K562 (cell line): ENCODE data around the gene SMARCA4. TPM values are rescaled to one million over a fixed set of nuclear protein-coding genes. Genes with fewer than 3 reads are reported as not detected.

Source experiments
- CREBBP ChIP-seq: IDR thresholded peaks from one replicate; pipeline ENCODE4 v1.6.1; 2012; ENCODE audit warnings: low read depth, mild to moderate bottlenecking, control low read depth, inconsistent platforms, low read length
- ID3 ChIP-seq, 2 experiments: fragments of 250-450 bp in 1 of 2; fragments of 450-650 bp in 1 of 2; sonication (Bioruptor Pico) in 1 of 2; IDR thresholded peaks; 2 replicates each; pipeline versions ENCODE4 v1.6.1 to v1.8.0; 2016 to 2021; ENCODE audit warnings: mild to moderate bottlenecking in 2 of 2, moderate library complexity in 2 of 2, missing compliant biosample characterization in 1 of 2, missing genetic modification characterization in 1 of 2
- IRF9 ChIP-seq: fragments of 450-650 bp; IDR thresholded peaks from 2 replicates; pipeline ENCODE4 v1.6.1; 2016; ENCODE audit warnings: missing biosample characterization, missing genetic modification characterization
- MGA ChIP-seq: fragments of 450-650 bp; IDR thresholded peaks from 2 replicates; pipeline ENCODE4 v1.6.1; 2016; ENCODE audit warnings: mild to moderate bottlenecking, moderate library complexity
- MYC ChIP-seq, 2 experiments: fragments of 250-450 bp in 1 of 2; sonication (Bioruptor Pico) in 1 of 2; IDR thresholded peaks; 2 replicates each; pipeline versions ENCODE4 v1.5.1 to v1.6.1; 2012 to 2021; ENCODE audit warnings: low read depth in 2 of 2, borderline replicate concordance in 1 of 2, improper control_type of control experiment in 1 of 2, low read length in 1 of 2, mild to moderate bottlenecking in 1 of 2, moderate library complexity in 1 of 2
- NCOA4 ChIP-seq: fragments of 450-650 bp; IDR thresholded peaks from 2 replicates; pipeline ENCODE4 v1.6.1; 2018; ENCODE audit warnings: mild to moderate bottlenecking; ENCODE audit not compliant: partially characterized antibody
- POLR2AphosphoS5 ChIP-seq: IDR thresholded peaks from 2 replicates; pipeline ENCODE4 v1.6.1; 2011; ENCODE audit warnings: mild to moderate bottlenecking, low read depth, low read length, moderate library complexity; ENCODE audit not compliant: control insufficient read depth, insufficient read depth
- SMAD1 ChIP-seq: fragments of 150-350 bp; IDR thresholded peaks from 2 replicates; pipeline ENCODE4 v1.6.1; 2014; ENCODE audit warnings: low read length, low read depth; ENCODE audit not compliant: partially characterized antibody
- SMARCE1 ChIP-seq: fragments of 450-650 bp; IDR thresholded peaks from 2 replicates; pipeline ENCODE4 v1.7.1; 2016; ENCODE audit warnings: mild to moderate bottlenecking
- ZBTB17 ChIP-seq: fragments of 450-650 bp; formaldehyde crosslinking; IDR thresholded peaks from 2 replicates; pipeline ENCODE4 v1.4.0; 2020; ENCODE audit warnings: mild to moderate bottlenecking
- polyA plus RNA-seq, 8 experiments: library from polyadenylated mRNA; depleted of rRNA in 4 of 8; stranded (reverse) in 5 of 8; unstranded in 3 of 8; fragments of >200 nt; fragmentation: Nextera tagmentation in 2 of 8; fragmentation: Illumina TruSeq in 1 of 8; extraction: Ambion mirVana in 2 of 8; extraction: Trizol in 1 of 8; gene quantifications; 2 replicates each; pipeline versions ENCODE4 v1.2.1 to v1.2.3, GENCODE V29; 2011 to 2014; ENCODE audit warnings: inconsistent platforms in 1 of 8, missing spikeins in 1 of 8
- total RNA-seq, 7 experiments: library from RNA; depleted of rRNA in 6 of 7; stranded (reverse); fragments of >200 nt in 6 of 7; fragmentation: Illumina TruSeq in 2 of 7; extraction: Trizol in 2 of 7; gene quantifications; 2 replicates each; pipeline versions ENCODE4 v1.2.1 to v1.2.3, GENCODE V29; 2011 to 2021; ENCODE audit warnings: low replicate concordance in 1 of 7
- TF ChIP-seq, protein P1 (sequence below): fragments of 450-650 bp; IDR thresholded peaks from 2 replicates; pipeline ENCODE4 v1.6.1; 2016; ENCODE audit warnings: borderline replicate concordance

SMARCA4 gene
- total and polyA plus RNA-seq, 9 of the 15 experiments (the other 6 are each of a cell fraction or from before 2014, with no cell fraction given): 19.3 to 207 (median 52.1) TPM

DNA sequence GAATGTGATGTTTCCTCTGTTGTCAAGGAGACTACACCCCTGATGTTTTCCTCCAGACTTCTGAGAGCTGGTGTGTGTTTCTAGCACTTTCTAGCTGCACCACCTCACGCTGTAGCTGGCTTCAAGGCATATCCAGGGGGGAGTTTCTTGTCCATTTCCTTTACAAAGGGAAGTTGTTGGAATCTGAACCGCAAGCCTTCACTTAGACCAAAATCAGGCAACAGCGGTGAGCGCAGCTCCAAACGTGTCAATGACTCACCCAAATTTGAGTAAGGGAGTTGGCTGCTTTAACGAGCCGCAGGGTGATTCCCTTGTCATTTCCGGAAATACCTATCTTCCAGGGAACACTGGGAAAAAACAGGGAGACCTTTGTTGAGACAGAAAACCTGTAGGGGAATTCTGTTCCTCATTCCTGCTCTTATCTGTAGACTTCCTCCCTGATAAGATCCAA lies 130.9 kb downstream of the SMARCA4 start (continued):
- TF ChIP-seq MGA (no peak), ID3 (CRISPR knock-in tag; IDR thresholded peaks at IDR 0.05) (no peak), ID3 (tag; IDR thresholded peaks at IDR 0.05) (0 out of 2 replicates have a peak, but pooled peaks have one; percentile 22), POLR2AphosphoS5 (0 out of 2 replicates have a peak, but pooled peaks have one; percentile 13), NCOA4 (no peak), ZBTB17 (CRISPR knock-in tag) (no peak), MYC (IDR thresholded peaks at IDR 0.05; ENCODE audit: low read depth, low read length) (no peak; the same call in 1 of the 2 replicates), MYC (CRISPR knock-in tag; IDR thresholded peaks at IDR 0.05; ENCODE audit: borderline replicate concordance, low read depth) (no peak), CREBBP (no peak), SMAD1 (peak; percentile 66), SMARCE1 (peak; percentile 66; the same call in 1 of the 2 replicates), IRF9 (tag) (no peak)
- TF ChIP-seq, protein P1, sequence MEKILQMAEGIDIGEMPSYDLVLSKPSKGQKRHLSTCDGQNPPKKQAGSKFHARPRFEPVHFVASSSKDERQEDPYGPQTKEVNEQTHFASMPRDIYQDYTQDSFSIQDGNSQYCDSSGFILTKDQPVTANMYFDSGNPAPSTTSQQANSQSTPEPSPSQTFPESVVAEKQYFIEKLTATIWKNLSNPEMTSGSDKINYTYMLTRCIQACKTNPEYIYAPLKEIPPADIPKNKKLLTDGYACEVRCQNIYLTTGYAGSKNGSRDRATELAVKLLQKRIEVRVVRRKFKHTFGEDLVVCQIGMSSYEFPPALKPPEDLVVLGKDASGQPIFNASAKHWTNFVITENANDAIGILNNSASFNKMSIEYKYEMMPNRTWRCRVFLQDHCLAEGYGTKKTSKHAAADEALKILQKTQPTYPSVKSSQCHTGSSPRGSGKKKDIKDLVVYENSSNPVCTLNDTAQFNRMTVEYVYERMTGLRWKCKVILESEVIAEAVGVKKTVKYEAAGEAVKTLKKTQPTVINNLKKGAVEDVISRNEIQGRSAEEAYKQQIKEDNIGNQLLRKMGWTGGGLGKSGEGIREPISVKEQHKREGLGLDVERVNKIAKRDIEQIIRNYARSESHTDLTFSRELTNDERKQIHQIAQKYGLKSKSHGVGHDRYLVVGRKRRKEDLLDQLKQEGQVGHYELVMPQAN: peak; percentile 56; the same call in 1 of the 2 replicates
